Measurements from ENCODE around the gene KRTAP9-8. TPM values are rescaled to one million over a fixed set of nuclear protein-coding genes. Genes with fewer than 3 reads are reported as not detected.

Gene KRTAP9-8
- total and polyA plus RNA-seq, 2 of the 8 experiments (the other 6 are each of a cell fraction or from before 2014, with no cell fraction given) = not detected

DNA sequence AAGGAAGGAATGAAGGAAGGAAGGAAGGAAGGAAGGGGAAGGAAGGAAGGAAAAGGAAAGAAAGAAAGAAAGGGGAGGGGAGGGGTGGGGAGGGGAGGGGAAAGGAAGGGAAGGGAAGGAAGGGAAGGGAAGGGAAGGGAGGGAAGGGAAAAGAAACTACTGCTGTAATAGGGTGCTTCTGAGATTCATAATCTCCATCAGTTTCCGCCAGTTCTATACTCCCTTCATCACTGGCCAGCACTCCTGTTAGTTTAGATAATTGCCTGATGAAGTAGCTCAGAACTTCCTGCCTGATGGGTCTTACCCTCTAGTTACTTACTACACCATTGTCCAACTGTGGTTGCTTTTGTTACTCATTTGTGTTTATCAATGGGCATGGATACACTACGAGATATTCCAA lies 25.4 kb downstream of the KRTAP9-8 start (continued):
- no peak for TF ChIP-seq SRF (IDR thresholded peaks at IDR 0.05; ENCODE audit: low read depth, low read length)
- no peak for TF ChIP-seq CHD1 (IDR thresholded peaks at IDR 0.05; ENCODE audit: low read depth, low read length)

All from H1 (cell line).